ENCODE results near the gene TSHZ3.

GRCh38 chr19:31319465-31319864 lies 29.8 kb downstream of the TSHZ3 start:
- TF ChIP-seq JUN (IDR thresholded peaks at IDR 0.05; ENCODE audit: borderline replicate concordance, low read depth, low read length) (no peak), JUN (CRISPR knock-in tag; IDR thresholded peaks at IDR 0.05; ENCODE audit: borderline replicate concordance) (no peak), EP300 (IDR thresholded peaks at IDR 0.05; ENCODE audit: low read length) (no peak), ZNF263 (CRISPR knock-in tag; IDR thresholded peaks at IDR 0.05; ENCODE audit: borderline replicate concordance) (no peak), MAX (CRISPR knock-in tag; IDR thresholded peaks at IDR 0.05) (no peak), KDM4B (IDR thresholded peaks at IDR 0.05; ENCODE audit: borderline replicate concordance in 2 of 2, low read depth in 1 of 2) (no peak), ZNF174 (CRISPR knock-in tag; IDR thresholded peaks at IDR 0.05) (no peak), KDM5B (IDR thresholded peaks at IDR 0.05; ENCODE audit: insufficient replicate concordance, low read depth, low read length) (no peak), MTA3 (IDR thresholded peaks at IDR 0.05; ENCODE audit: borderline replicate concordance) (no peak), ZNF717 (CRISPR knock-in tag; IDR thresholded peaks at IDR 0.05) (no peak), MAFF (IDR thresholded peaks at IDR 0.05; ENCODE audit: low read length) (no peak), PATZ1 (CRISPR knock-in tag; IDR thresholded peaks at IDR 0.05; ENCODE audit: borderline replicate concordance) (no peak), CTCF (IDR thresholded peaks at IDR 0.05 in 2 of 3, conservative IDR thresholded peaks at IDR 0.05 in 1 of 3; ENCODE audit: insufficient read depth in 2 of 3, low read depth in 1 of 3, low read length in 3 of 3) (no peak)

Data from K562 (cell line).